ENCODE measurements around the gene GRAMD2A. TPM values are rescaled to one million over a fixed set of nuclear protein-coding genes. Genes with fewer than 3 reads are reported as not detected.

Gene GRAMD2A
- total RNA-seq, 1 donor from 2014 or later, result not detected

GRCh38 chr15:72155003-72155621, 42.5 kb downstream of the GRAMD2A start:
- DNase-seq (peak; percentile 88), ATAC-seq (ENCODE audit: poor library complexity) (peak; percentile 86)
- intact Hi-C loops (cut with DNase I), result loop anchor here (10.0 kb wide), 1 partner anchor 410 kb away; no protein-coding TSS in a partner anchor

DNA sequence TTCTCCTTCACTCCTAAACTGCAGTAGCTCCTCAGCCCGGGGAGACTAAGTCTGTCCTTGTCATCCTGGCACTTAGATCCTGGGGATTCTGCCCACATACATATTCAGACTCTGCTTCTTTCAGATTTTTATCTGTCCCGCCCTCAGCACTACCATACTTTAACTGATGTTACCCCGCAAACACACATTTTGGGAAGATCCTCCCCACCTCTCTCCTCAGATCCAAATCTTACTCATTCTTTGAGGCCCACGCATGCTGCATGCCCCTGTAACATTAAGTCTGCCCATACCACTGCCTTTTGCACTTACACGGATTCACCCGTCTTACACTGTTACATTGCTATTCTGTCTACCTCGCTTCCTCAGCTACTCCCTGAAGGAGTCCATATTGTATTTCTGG, 43.3 kb downstream of the GRAMD2A start:
- no peak for DNase-seq
- no peak for ATAC-seq (ENCODE audit: poor library complexity)
- intact Hi-C loops (cut with DNase I), result loop anchor here (10.0 kb wide), 1 partner anchor 410 kb away; no protein-coding TSS in a partner anchor

GRCh38 chr15:72153269-72154000, 44.2 kb downstream of the GRAMD2A start:
- DNase-seq (no peak), ATAC-seq (ENCODE audit: poor library complexity) (no peak)
- intact Hi-C loops (cut with DNase I), result loop anchor here (10.0 kb wide), 1 partner anchor 409 kb away; no protein-coding TSS in a partner anchor

DNA sequence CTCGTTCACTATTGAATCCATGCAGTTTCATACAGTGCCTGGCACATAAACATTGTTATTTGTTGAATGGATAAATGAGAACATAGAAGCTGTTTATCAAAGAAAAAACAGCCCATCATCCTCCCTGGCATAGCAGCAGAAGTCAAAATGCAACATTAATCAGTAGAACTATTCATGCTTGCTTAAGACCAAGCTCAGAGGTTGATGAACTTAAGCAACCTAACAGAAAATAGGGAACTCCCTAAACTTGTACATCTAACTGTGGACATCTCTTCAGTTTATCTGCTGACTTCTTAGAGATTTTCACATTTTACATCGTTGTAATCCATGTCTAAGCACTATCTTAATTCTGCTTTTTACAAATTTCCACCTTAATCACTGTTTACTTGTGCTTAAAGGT, 50.2 kb downstream of the GRAMD2A start:
- DNase-seq (no peak), ATAC-seq (ENCODE audit: poor library complexity) (no peak)
- intact Hi-C loops (cut with DNase I), result no loop called here

DNA sequence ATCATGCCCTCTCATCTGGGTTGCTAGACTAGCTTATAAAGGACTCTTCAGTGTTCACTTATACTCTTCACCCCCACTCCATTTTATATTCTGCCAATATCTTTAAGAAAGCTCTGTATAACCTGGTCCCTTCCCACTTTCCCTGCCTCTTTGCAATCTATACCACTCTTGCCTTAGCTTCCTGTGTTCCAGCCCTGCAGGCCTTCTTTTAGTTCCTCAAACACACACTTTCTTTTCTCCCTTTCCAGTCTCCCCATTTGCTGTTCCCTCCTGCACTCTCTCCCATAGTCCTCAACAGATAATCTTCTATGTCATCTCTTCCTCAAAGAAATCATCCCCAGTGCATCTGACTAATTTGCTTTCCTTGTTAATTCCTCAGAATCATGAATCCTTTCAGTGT, 50.7 kb downstream of the GRAMD2A start:
- ATAC-seq (ENCODE audit: poor library complexity) (no peak), DNase-seq (no peak)
- intact Hi-C loops (cut with DNase I), result no loop called here

GRCh38 chr15:72146221-72146620, 51.4 kb downstream of the GRAMD2A start:
- intact Hi-C loops (cut with DNase I), result no loop called here
- ATAC-seq (ENCODE audit: poor library complexity) (no peak), DNase-seq (no peak)

- intact Hi-C loops (cut with DNase I), result no loop called here
- ATAC-seq (ENCODE audit: poor library complexity) (peak; percentile 63), DNase-seq (no peak)
Measured at GRCh38 chr15:72141171-72142084, 56.2 kb downstream of the GRAMD2A start.

- intact Hi-C loops (cut with DNase I), result no loop called here
- no peak for DNase-seq
- peak; percentile 21 for ATAC-seq (ENCODE audit: poor library complexity)
Measured at GRCh38 chr15:72140088-72140487, 57.5 kb downstream of the GRAMD2A start.

DNA sequence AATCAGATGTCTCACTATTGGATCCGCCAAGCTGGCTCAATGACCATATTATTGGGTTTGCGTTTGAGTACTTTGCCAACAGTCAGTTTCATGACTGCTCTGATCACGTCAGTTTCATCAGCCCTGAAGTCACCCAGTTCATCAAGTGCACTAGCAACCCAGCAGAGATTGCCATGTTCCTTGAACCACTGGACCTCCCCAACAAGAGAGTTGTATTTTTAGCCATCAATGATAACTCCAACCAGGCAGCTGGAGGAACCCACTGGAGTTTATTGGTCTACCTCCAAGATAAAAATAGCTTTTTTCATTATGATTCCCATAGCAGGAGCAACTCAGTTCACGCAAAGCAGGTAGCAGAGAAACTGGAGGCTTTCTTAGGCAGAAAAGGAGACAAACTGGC, 57.9 kb downstream of the GRAMD2A start:
- DNase-seq (no peak), ATAC-seq (ENCODE audit: poor library complexity) (peak; percentile 87)
- intact Hi-C loops (cut with DNase I), result no loop called here

- ATAC-seq (ENCODE audit: poor library complexity) (no peak), DNase-seq (no peak)
- intact Hi-C loops (cut with DNase I), result no loop called here
Measured at GRCh38 chr15:72136170-72137051, 61.2 kb downstream of the GRAMD2A start.

DNA sequence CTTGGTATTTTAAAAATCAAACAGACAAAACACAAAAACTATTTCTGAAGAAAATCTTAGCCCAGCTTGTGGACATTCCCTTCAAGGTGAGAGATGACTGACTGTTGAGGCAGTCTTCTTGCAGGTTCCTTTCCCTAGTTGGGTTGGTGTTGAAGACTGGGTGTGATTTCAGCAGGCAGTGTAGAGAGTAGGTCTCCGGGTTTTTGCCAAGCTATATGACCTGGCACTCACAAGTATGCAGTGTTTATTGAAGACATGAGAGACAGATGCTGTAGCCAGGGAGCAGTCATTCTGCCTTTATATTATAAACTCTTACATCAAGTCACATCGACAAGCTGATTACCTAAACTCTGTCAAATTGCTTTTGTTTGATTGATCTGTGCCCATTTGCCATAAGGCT, 61.9 kb downstream of the GRAMD2A start:
- ATAC-seq (ENCODE audit: poor library complexity) (no peak), DNase-seq (no peak)
- intact Hi-C loops (cut with DNase I), result no loop called here

- no peak for ATAC-seq (ENCODE audit: poor library complexity)
Measured at GRCh38 chr15:72133211-72133610, 64.4 kb downstream of the GRAMD2A start.

GRCh38 chr15:72131922-72132321, 65.7 kb downstream of the GRAMD2A start:
- DNase-seq (no peak), ATAC-seq (ENCODE audit: poor library complexity) (no peak)
- intact Hi-C loops (cut with DNase I), result no loop called here

More at GRCh38 chr15:72133211-72133610, 64.4 kb downstream of the GRAMD2A start:
- no peak for DNase-seq
- intact Hi-C loops (cut with DNase I), result no loop called here

GRCh38 chr15:72130272-72130671, 67.3 kb downstream of the GRAMD2A start:
- ATAC-seq (ENCODE audit: poor library complexity) (no peak), DNase-seq (no peak)
- intact Hi-C loops (cut with DNase I), result no loop called here

- no peak for ATAC-seq (ENCODE audit: poor library complexity)
- DNase-seq, result no peak
- intact Hi-C loops (cut with DNase I), result no loop called here
Measured at GRCh38 chr15:72128359-72128758, 69.2 kb downstream of the GRAMD2A start.

- intact Hi-C loops (cut with DNase I), result no loop called here
- ATAC-seq (ENCODE audit: poor library complexity) (no peak), DNase-seq (no peak)
Measured at GRCh38 chr15:72127724-72128322, 69.8 kb downstream of the GRAMD2A start.

- ATAC-seq (ENCODE audit: poor library complexity), result no peak
- DNase-seq, result no peak
- intact Hi-C loops (cut with DNase I), result no loop called here
Measured at GRCh38 chr15:72124218-72124617, 73.4 kb downstream of the GRAMD2A start.
